Cardiac fibroblast (primary cell): ENCODE data around the gene PTPRN2.

Source experiments
- DNase-seq, 2 donors: peaks; one replicate each; pipeline versions ENCODE4 v3.0.0 to v3.0.0-alpha.2; 2010; ENCODE audit warnings: low read depth in 2 of 2
- H3K4me3 ChIP-seq, 2 donors: replicated peaks in 1 of 2; 1 replicate in 1 of 2; 2 replicates in 1 of 2; pipeline ENCODE4 v1.5.1; 2011; ENCODE audit warnings: low read depth in 2 of 2, low read length in 2 of 2, mild to moderate bottlenecking in 2 of 2, moderate library complexity in 1 of 2
- CTCF ChIP-seq: IDR thresholded peaks from one replicate; pipeline ENCODE4 v1.5.1; 2011; ENCODE audit warnings: low read depth, mild to moderate bottlenecking, low read length, inconsistent platforms

Gene PTPRN2

GRCh38 chr7:158452331-158452730 is 135.3 kb downstream of the PTPRN2 start:
- no peak for TF ChIP-seq CTCF
- no peak for DNase-seq
- H3K4me3 ChIP-seq: no peak overlapping the region

GRCh38 chr7:158450476-158451124 is 137.0 kb downstream of the PTPRN2 start:
- TF ChIP-seq CTCF: no peak
- H3K4me3 ChIP-seq: no peak overlapping the region
- DNase-seq: no peak

GRCh38 chr7:158449942-158450341 is 137.7 kb downstream of the PTPRN2 start:
- TF ChIP-seq CTCF: no peak
- no peak overlapping the region for H3K4me3 ChIP-seq
- DNase-seq: no peak

- H3K4me3 ChIP-seq: no peak overlapping the region
- no peak for DNase-seq
- no peak for TF ChIP-seq CTCF
Measured at GRCh38 chr7:158449266-158449665, 138.4 kb downstream of the PTPRN2 start.

GRCh38 chr7:158448430-158449100 is 139.1 kb downstream of the PTPRN2 start:
- H3K4me3 ChIP-seq: no peak overlapping the region
- TF ChIP-seq CTCF: no peak
- no peak for DNase-seq

GRCh38 chr7:158447506-158448171 is 140.0 kb downstream of the PTPRN2 start:
- no peak overlapping the region for H3K4me3 ChIP-seq
- no peak for DNase-seq
- TF ChIP-seq CTCF: no peak
